GM12874 (cell line): ENCODE measurements around the gene NDC80.

ENCODE experiments used
- CTCF ChIP-seq: IDR thresholded peaks from 2 replicates; pipeline ENCODE4 v1.5.1; 2011; ENCODE audit warnings: low read depth, mild to moderate bottlenecking, control low read depth, low read length, moderate library complexity; ENCODE audit not compliant: insufficient read depth

The NDC80 gene

DNA sequence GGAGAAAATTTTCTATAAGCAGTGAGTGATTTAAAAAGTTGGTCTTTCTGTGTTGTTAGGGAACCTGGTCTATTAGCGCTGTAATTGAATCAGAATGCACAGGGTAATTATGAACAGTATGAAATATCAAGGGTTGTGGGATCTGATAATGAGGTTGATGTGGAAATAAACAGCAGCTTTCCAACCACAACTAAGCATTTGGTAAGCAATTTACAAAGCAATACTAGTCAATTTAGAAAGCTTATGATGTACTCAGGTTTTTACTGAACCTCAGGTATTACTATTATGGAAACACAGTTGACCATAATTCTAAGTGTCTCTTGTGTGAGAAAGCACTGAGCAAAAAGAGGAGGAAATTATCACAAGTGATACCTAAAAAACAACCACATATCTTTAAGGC lies 73.2 kb downstream of the NDC80 start:
- TF ChIP-seq CTCF = no peak

DNA sequence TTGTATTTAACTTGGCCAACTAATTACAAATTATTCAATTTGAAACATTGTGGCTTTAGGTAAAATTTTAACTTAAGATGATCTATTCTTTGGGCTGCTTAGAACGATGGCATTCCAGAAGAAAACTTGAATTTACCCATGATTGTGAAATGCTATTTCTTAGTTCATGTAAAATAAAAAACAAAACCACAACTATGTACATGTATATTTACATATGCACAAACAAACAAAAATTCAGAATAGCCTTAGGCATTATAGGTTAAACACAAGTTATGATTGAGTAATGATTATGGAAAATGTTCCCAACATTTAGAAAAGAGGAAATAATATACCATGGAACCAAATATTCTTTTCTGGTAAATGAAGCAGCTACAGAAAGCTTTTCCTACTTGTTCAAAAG lies 80.6 kb downstream of the NDC80 start:
- no peak for TF ChIP-seq CTCF

DNA sequence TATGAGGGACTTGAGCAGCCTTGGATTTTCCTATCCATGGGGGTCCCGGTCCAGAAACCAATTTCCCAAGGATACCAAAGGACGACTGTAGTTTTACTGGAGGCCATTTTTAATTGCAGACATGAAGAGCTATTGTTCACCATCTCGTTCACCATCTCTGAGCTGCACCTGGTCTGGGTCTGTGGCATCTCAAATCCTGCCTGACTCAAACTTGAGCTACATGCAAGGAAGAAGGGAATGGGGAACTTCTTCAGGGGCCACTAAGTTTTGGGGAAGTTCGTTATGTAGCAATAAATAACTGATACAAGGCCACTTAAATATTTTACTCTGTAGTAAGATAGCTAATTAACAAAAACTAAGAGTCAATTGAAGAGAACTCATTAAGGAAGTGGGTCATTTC lies 82.1 kb downstream of the NDC80 start:
- no peak for TF ChIP-seq CTCF

DNA sequence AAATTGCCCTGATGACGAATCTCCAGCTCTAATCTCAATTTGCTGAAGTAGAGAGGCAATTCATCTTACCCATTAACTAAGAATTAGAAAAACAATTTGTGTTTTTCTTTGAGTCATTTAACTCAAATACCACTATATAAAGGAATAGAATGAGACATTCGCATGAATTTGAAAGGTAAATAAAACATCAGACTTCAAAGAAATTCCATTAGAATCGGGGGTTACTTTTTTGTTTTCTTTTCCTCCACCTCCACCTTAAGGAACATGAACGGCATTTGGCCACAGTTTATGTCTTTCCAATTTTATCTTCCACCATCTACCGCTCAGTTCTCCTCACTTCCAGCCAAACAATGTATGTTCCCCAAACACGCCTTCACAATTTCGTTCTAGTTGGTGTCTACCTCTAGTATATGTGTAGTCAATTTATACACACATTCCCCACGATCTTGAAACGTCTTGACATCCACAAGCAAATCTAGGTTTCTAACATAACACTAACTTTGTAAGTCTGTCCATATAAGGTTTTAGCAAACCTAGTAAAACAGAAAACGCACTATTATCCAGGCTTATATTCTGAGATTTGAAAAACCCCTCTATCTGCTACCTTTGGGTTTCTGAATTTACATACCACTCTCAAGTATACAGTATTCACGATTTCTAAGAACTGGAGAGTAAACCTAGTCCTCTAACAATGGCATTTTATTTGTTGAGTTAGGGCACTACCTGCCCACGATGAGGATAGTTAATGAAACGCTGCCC lies 83.0 kb downstream of the NDC80 start:
- TF ChIP-seq CTCF = no peak

GRCh38 chr18:2654928-2655177 lies 83.5 kb downstream of the NDC80 start:
- no peak for TF ChIP-seq CTCF

- TF ChIP-seq CTCF = no peak
These were observed 84.0 kb downstream of the NDC80 start, which contains the start of gene SMCHD1 for GRCh38 chr18:2655178-2655953. Gene SMCHD1, plus strand, starts transcription at chr18:2655726. Its CDS starts 350 bp downstream, at chr18:2656076.

GRCh38 chr18:2655954-2656236 lies 84.5 kb downstream of the NDC80 start:
- TF ChIP-seq CTCF = no peak
